Right lobe of liver (tissue), 6 donors: ENCODE data around the gene CDHR2. TPM values are rescaled to one million over a fixed set of nuclear protein-coding genes. Genes with fewer than 3 reads are reported as not detected.

Experiments
- ATAC-seq, 4 donors: fragments of 200-7000 bp; cut with Tn5 transposase; one replicate each; pipeline ENCODE4 v1.9.1; 2020; ENCODE audit warnings: mild to moderate bottlenecking in 4 of 4, moderate library complexity in 4 of 4
- DNase-seq, 3 donors: peaks; one replicate each; pipeline ENCODE4 v3.0.0-alpha.2; 2020
- H3K27ac ChIP-seq, 3 donors: fragments of 200-600 bp; one replicate each; pipeline ENCODE4 v1.8.0; 2022
- H3K27me3 ChIP-seq, 2 donors: fragments of 200-600 bp; one replicate each; pipeline ENCODE4 v1.8.0; 2022
- H3K36me3 ChIP-seq, 4 donors: fragments of 200-600 bp; sonication (generic) in 1 of 4; one replicate each; pipeline versions ENCODE4 v1.5.1 to v1.8.0; 2017 to 2022; ENCODE audit warnings: control low read depth in 1 of 4
- H3K4me1 ChIP-seq, 4 donors: fragments of 200-600 bp; sonication (generic) in 1 of 4; one replicate each; pipeline versions ENCODE4 v1.5.1 to v1.8.0; 2017 to 2022; ENCODE audit warnings: control low read depth in 1 of 4
- H3K4me3 ChIP-seq, 3 donors: fragments of 200-600 bp; one replicate each; pipeline ENCODE4 v1.8.0; 2022
- H3K9me3 ChIP-seq, 4 donors: fragments of 200-600 bp; sonication (generic) in 1 of 4; one replicate each; pipeline versions ENCODE4 v1.5.1 to v1.8.0; 2017 to 2022; ENCODE audit warnings: control low read depth in 1 of 4
- POLR2A ChIP-seq: fragments of 450-650 bp; IDR thresholded peaks from one replicate; pipeline ENCODE4 v1.6.1; 2017; ENCODE audit warnings: antibody characterized with exemption, mild to moderate bottlenecking
- WGBS: methylation state at CpG from one replicate; pipeline ENCODE4 v1.1.6; 2018; ENCODE audit warnings: low coverage, low lambda C conversion rate; ENCODE audit not compliant: insufficient coverage; ENCODE audit errors: missing lambda C conversion rate; 5-methylcytosine and 5-hydroxymethylcytosine counted together
- intact Hi-C, 2 donors: fragments of 100-400 bp; cut with DNase I; formaldehyde crosslinking; loops; one replicate each; pipeline versions ENCODE4 v1.11.2 to v1.14.1; 2022
- total RNA-seq, 6 experiments: library from RNA; depleted of rRNA in 2 of 6; stranded (reverse); fragments of >200 nt in 2 of 6; fragmentation: NEBNext Ultra II Directional in 3 of 6; extraction: Animal tissue kit (Norgen Biotek cat#: 25700) in 3 of 6; gene quantifications; one replicate each; pipeline versions ENCODE4 v1.1.0 to v1.2.4, GENCODE V29; 2016 to 2023
- TF ChIP-seq, protein P1 (sequence below), 4 donors: fragments of 200-600 bp in 3 of 4; fragments of 450-650 bp in 1 of 4; IDR thresholded peaks; one replicate each; pipeline versions ENCODE4 v1.5.1 to v1.8.0; 2016 to 2022; ENCODE audit warnings: antibody characterized with exemption in 4 of 4, mild to moderate bottlenecking in 2 of 4
- donor health status: DM: no; HTN: yes; CAD: no.
- donor health status: DM: no; HTN: no; CAD: no.
- donor health status: DM: no; HTN: no; CAD: no.
- donor health status: DM: no; HTN: yes; CAD: no.
- donor health status: DM: no; HTN: yes; CAD: no.

Gene CDHR2
- total RNA-seq, 6 experiments from 2014 or later: 6.8 to 89.2 (median 41.2) TPM

GRCh38 chr5:176593273-176593869, 44.2 kb downstream of the CDHR2 start:
- no peaks in the 10 kb centered on the region for H3K4me1 ChIP-seq
- intact Hi-C loops: no loop called here
- 92% methylated on average over 3 of the region's 12 CpGs for whole genome bisulfite sequencing
- no peak for ATAC-seq
- no peak for TF ChIP-seq POLR2A
- TF ChIP-seq, protein P1, sequence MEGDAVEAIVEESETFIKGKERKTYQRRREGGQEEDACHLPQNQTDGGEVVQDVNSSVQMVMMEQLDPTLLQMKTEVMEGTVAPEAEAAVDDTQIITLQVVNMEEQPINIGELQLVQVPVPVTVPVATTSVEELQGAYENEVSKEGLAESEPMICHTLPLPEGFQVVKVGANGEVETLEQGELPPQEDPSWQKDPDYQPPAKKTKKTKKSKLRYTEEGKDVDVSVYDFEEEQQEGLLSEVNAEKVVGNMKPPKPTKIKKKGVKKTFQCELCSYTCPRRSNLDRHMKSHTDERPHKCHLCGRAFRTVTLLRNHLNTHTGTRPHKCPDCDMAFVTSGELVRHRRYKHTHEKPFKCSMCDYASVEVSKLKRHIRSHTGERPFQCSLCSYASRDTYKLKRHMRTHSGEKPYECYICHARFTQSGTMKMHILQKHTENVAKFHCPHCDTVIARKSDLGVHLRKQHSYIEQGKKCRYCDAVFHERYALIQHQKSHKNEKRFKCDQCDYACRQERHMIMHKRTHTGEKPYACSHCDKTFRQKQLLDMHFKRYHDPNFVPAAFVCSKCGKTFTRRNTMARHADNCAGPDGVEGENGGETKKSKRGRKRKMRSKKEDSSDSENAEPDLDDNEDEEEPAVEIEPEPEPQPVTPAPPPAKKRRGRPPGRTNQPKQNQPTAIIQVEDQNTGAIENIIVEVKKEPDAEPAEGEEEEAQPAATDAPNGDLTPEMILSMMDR (IDR thresholded peaks at IDR 0.05): no peak
- no peak overlapping the region for H3K4me3 ChIP-seq
- H3K27ac ChIP-seq: no peak overlapping the region
- no peaks in the 10 kb centered on the region for H3K36me3 ChIP-seq
- no peaks in the 10 kb centered on the region for H3K27me3 ChIP-seq
- H3K9me3 ChIP-seq: no peaks in the 10 kb centered on the region
- no peak for DNase-seq

GRCh38 chr5:176594554-176594953, 45.4 kb downstream of the CDHR2 start:
- no peaks in the 10 kb centered on the region for H3K9me3 ChIP-seq
- no peak overlapping the region for H3K27ac ChIP-seq
- no peak for TF ChIP-seq POLR2A
- TF ChIP-seq, protein P1 (IDR thresholded peaks at IDR 0.05): no peak
- intact Hi-C loops: no loop called here
- ATAC-seq: no peak
- no peaks in the 10 kb centered on the region for H3K4me1 ChIP-seq
- no peaks in the 10 kb centered on the region for H3K36me3 ChIP-seq
- H3K27me3 ChIP-seq: no peaks in the 10 kb centered on the region
- no peak for DNase-seq
- 90% methylated on average over 2 of the region's 8 CpGs for WGBS
- H3K4me3 ChIP-seq: no peak overlapping the region

GRCh38 chr5:176595386-176595943, 46.3 kb downstream of the CDHR2 start:
- no peak for DNase-seq
- Histone ChIP-seq H3K4me3 (no peak overlapping the region), H3K27me3 (no peaks in the 10 kb centered on the region), H3K27ac (no peak overlapping the region), H3K36me3 (no peaks in the 10 kb centered on the region), H3K4me1 (no peaks in the 10 kb centered on the region), H3K9me3 (no peaks in the 10 kb centered on the region)
- no peak for ATAC-seq
- TF ChIP-seq, protein P1 (IDR thresholded peaks at IDR 0.05): no peak
- TF ChIP-seq POLR2A: no peak
- 81% methylated on average over 6 of the region's 11 CpGs for WGBS
- intact Hi-C loops: no loop called here

GRCh38 chr5:176596069-176596644, 47.0 kb downstream of the CDHR2 start:
- peak in 1 of 3 donors; percentile 37 for DNase-seq
- WGBS: 67% methylated on average over 4 of the region's 23 CpGs
- Histone ChIP-seq H3K4me3 (no peak overlapping the region), H3K9me3 (no peaks in the 10 kb centered on the region), H3K36me3 (no peaks in the 10 kb centered on the region), H3K27ac (no peak overlapping the region), H3K4me1 (no peaks in the 10 kb centered on the region), H3K27me3 (no peaks in the 10 kb centered on the region)
- intact Hi-C loops: no loop called here
- TF ChIP-seq, protein P1 (IDR thresholded peaks at IDR 0.05): no peak
- no peak for TF ChIP-seq POLR2A
- no peak for ATAC-seq
